ENCODE results near the gene LRCH1.

The LRCH1 gene

GRCh38 chr13:46620471-46620870 is 67.5 kb downstream of the LRCH1 start:
- TF ChIP-seq, protein P1, sequence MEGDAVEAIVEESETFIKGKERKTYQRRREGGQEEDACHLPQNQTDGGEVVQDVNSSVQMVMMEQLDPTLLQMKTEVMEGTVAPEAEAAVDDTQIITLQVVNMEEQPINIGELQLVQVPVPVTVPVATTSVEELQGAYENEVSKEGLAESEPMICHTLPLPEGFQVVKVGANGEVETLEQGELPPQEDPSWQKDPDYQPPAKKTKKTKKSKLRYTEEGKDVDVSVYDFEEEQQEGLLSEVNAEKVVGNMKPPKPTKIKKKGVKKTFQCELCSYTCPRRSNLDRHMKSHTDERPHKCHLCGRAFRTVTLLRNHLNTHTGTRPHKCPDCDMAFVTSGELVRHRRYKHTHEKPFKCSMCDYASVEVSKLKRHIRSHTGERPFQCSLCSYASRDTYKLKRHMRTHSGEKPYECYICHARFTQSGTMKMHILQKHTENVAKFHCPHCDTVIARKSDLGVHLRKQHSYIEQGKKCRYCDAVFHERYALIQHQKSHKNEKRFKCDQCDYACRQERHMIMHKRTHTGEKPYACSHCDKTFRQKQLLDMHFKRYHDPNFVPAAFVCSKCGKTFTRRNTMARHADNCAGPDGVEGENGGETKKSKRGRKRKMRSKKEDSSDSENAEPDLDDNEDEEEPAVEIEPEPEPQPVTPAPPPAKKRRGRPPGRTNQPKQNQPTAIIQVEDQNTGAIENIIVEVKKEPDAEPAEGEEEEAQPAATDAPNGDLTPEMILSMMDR (conservative IDR thresholded peaks at IDR 0.05; ENCODE audit: control insufficient read depth, insufficient read depth, low read depth, low read length), result no peak
- DNase-seq (ENCODE audit: low read depth), result no peak
- no peak overlapping the region for H3K4me3 ChIP-seq (ENCODE audit: control insufficient read depth, low read depth, low read length)

DNA sequence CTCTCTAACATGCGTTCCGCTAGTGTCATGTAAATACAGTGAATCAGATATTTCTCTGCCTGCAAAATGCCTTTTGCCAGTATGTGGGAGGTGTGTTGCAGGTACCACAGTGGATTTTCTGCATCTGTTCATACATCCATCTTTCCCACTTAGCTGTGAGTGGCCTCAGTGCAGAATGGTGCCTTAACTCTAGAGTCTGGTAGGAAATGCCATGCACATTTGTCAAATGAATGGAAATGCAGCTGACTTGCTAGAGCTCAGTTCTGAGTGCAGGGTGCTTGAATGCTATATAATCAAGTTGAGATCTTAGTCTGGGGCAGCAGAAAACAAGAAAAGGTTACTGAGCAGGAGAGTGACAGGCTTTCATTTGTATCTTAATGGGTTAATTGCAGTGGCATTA is 68.2 kb downstream of the LRCH1 start:
- no peak for DNase-seq (ENCODE audit: low read depth)
- TF ChIP-seq, protein P1 (conservative IDR thresholded peaks at IDR 0.05; ENCODE audit: control insufficient read depth, insufficient read depth, low read depth, low read length), result no peak
- H3K4me3 ChIP-seq (ENCODE audit: control insufficient read depth, low read depth, low read length), result no peak overlapping the region

DNA sequence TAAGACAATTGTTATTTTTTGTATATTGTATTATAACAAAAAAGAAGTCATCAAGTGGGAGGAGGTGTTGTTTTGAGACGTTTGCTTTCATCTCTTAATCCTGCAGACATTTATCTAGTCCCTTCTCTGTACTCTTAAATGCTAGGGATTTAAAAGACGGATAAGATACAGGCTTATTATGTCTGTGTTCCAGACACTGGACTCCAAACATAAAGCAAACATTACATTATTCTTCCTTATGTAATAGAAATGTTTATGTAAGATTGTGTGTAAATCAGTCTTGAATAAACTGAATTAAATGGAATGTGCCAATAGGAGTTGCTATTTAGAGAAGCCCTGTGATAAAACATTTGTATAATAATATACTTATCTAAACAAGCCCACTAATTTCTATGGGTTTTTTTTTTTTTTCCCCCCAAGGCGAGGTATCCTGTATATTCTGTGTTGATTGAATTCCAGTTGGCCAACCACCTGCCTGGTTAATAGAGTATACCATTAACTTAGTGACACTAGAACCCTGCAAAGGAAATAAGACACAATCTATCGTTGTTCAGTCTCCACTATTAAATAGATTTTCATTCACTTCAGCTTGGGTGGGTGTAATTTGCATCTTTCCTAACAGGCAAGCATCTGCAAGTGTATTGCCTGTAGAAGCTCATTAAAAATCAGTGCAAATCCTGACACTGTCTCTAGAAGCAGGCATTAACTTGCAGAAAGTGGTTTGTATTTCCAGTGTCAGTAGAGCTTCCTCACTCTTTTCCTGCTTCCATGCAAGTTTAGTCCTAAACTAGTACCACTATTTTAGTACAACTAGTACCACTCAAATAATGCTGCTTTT is 69.0 kb downstream of the LRCH1 start:
- DNase-seq (ENCODE audit: low read depth), result no peak
- no peak overlapping the region for H3K4me3 ChIP-seq (ENCODE audit: control insufficient read depth, low read depth, low read length)
- TF ChIP-seq, protein P1 (conservative IDR thresholded peaks at IDR 0.05; ENCODE audit: control insufficient read depth, insufficient read depth, low read depth, low read length), result no peak

DNA sequence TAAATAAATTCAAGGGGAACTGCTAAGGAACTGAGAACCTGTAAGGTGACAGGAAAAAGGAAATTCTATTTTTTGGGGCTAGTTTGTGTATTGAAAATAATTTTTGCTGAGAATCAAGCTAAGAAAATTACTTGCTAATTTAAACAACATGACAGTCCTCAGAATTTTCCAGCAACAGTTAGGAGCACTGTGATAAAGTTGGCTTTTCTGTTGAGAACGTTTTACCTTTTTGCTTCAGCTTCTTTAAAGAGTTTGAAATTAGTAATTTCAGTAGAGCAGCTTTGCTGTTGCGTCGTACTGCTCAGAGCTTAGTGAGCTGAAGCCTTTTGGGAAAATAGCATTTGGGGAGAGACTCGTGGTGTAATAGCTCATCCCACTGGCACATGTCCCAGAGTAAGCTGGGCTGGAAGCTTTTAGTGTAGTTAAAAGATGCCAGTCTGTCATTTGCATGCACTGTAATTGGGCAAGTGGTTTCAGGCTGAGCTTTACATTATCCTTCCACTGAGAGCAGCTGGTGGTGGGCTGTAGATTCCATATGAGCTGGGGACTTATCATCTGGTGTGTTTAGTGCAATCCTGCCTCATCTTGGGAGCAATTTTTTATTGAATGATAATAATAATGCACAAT is 69.8 kb downstream of the LRCH1 start:
- DNase-seq (ENCODE audit: low read depth), result peak; percentile 92
- H3K4me3 ChIP-seq (ENCODE audit: control insufficient read depth, low read depth, low read length), result no peak overlapping the region
- TF ChIP-seq, protein P1 (conservative IDR thresholded peaks at IDR 0.05; ENCODE audit: control insufficient read depth, insufficient read depth, low read depth, low read length), result no peak

DNA sequence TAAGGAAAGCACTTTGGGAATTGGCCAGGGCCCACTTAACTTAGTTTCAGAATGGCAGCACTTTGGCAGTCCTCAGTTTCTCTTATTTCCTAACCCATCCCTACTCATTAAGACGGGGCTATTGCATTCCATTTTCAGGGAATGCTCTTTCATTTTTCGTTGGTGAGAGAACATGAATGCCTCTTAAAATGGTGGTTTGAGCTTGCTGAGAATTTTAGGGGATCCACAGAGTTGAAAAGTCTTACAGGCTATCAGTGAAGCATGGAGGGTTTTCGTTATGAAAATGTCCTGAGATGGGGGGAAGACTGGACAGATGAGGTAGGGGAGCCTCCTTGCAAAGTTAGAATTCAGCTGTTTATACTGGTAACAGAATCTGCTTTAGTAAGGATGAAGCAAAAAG is 71.4 kb downstream of the LRCH1 start:
- TF ChIP-seq, protein P1 (conservative IDR thresholded peaks at IDR 0.05; ENCODE audit: control insufficient read depth, insufficient read depth, low read depth, low read length), result no peak
- H3K4me3 ChIP-seq (ENCODE audit: control insufficient read depth, low read depth, low read length), result no peak overlapping the region

GRCh38 chr13:46624821-46625220 is 71.9 kb downstream of the LRCH1 start:
- TF ChIP-seq, protein P1 (conservative IDR thresholded peaks at IDR 0.05; ENCODE audit: control insufficient read depth, insufficient read depth, low read depth, low read length), result no peak
- DNase-seq (ENCODE audit: low read depth), result no peak
- H3K4me3 ChIP-seq (ENCODE audit: control insufficient read depth, low read depth, low read length), result no peak overlapping the region

More for the DNA sequence above, 71.4 kb downstream of the LRCH1 start:
- no peak for DNase-seq (ENCODE audit: low read depth)

Data from fibroblast of mammary gland (primary cell).